Astrocyte (in vitro differentiated cells and primary cell): ENCODE measurements around the gene KRTAP4-6.
"Not testable (repeated sequence)": the region's sequence is repeated elsewhere in the genome, so short reads cannot be mapped to it uniquely, and the experiment has no call there.

Experiments used
- EZH2 ChIP-seq: IDR thresholded peaks from 2 replicates; pipeline ENCODE4 v1.6.1; 2012; ENCODE audit warnings: mild to moderate bottlenecking, low read length, inconsistent platforms; ENCODE audit not compliant: insufficient read depth
- TF ChIP-seq, protein P1 (sequence below): IDR thresholded peaks from 2 replicates; pipeline ENCODE4 v1.5.1; 2011; ENCODE audit warnings: low read depth, mild to moderate bottlenecking, inconsistent platforms, low read length, moderate library complexity; ENCODE audit not compliant: insufficient read depth

DNA sequence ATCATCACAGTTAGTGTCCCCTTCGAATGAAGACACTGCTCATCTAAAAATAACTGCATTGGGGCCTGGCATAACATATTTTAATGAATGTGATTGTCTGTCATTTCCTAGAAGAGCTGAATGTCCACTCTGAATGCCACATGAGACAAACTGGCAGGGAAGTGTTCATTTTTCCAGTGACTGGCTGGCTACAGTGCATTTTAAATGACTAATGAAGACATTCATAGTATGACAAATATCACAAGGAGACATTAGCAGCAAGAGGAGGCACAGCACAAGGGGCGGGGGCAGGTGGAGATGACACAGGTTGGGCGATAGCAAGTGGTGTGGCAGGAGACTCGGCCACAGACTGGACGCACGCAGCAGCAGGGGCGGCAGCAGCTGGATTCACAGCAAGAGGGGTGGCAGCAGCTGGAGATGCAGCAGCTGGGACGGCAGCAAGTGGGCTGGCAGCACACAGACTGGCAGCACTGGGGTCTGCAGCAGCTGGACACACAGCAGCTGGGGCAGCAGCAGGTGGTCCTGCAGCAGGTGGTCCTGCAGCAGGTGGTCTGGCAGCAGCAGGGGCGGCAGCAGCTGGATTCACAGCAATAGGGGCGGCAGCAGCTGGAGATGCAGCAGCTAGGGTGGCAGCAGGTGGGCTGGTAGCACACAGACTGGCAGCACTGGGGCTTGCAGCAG lies 8.8 kb upstream of the KRTAP4-6 start:
- TF ChIP-seq, protein P1, sequence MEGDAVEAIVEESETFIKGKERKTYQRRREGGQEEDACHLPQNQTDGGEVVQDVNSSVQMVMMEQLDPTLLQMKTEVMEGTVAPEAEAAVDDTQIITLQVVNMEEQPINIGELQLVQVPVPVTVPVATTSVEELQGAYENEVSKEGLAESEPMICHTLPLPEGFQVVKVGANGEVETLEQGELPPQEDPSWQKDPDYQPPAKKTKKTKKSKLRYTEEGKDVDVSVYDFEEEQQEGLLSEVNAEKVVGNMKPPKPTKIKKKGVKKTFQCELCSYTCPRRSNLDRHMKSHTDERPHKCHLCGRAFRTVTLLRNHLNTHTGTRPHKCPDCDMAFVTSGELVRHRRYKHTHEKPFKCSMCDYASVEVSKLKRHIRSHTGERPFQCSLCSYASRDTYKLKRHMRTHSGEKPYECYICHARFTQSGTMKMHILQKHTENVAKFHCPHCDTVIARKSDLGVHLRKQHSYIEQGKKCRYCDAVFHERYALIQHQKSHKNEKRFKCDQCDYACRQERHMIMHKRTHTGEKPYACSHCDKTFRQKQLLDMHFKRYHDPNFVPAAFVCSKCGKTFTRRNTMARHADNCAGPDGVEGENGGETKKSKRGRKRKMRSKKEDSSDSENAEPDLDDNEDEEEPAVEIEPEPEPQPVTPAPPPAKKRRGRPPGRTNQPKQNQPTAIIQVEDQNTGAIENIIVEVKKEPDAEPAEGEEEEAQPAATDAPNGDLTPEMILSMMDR: not testable (repeated sequence)
- TF ChIP-seq EZH2: not testable (repeated sequence)
